SK-N-MC (cell line): ENCODE data around the gene SNX25.

ENCODE experiments used
- EZH2 ChIP-seq: fragments of 200-600 bp; sonication (generic); IDR thresholded peaks from one replicate; pipeline ENCODE4 v1.6.1; 2017; ENCODE audit warnings: antibody characterized with exemption
- FOXP2 ChIP-seq: optimal IDR thresholded peaks from 2 replicates; pipeline ENCODE3; 2011; ENCODE audit warnings: mild to moderate bottlenecking, moderate library complexity; ENCODE audit not compliant: insufficient read depth; ENCODE audit errors: extremely low read length, control extremely low read depth
- POLR2AphosphoS5 ChIP-seq: IDR thresholded peaks from 2 replicates; pipeline ENCODE4 v1.6.1; 2012; ENCODE audit warnings: mild to moderate bottlenecking, low read depth, low read length, borderline replicate concordance

GRCh38 chr4:185205697-185206342, 3.6 kb upstream of the SNX25 start:
- TF ChIP-seq POLR2AphosphoS5 (no peak), FOXP2 (no peak), EZH2 (no peak)
